GM18511 (cell line): Measurements from ENCODE around the gene PRKD2.

Source experiments
- ATAC-seq: cut with Tn5 transposase; IDR thresholded peaks from one replicate; pipeline ENCODE4 v1.9.1; 2021; ENCODE audit warnings: mild to moderate bottlenecking, moderate library complexity; ENCODE audit not compliant: unreplicated experiment

The PRKD2 gene

GRCh38 chr19:46725036-46725820, 8.3 kb upstream of the PRKD2 start:
- no peak for ATAC-seq

- no peak for ATAC-seq
Measured at GRCh38 chr19:46724468-46724867, 7.6 kb upstream of the PRKD2 start.

DNA sequence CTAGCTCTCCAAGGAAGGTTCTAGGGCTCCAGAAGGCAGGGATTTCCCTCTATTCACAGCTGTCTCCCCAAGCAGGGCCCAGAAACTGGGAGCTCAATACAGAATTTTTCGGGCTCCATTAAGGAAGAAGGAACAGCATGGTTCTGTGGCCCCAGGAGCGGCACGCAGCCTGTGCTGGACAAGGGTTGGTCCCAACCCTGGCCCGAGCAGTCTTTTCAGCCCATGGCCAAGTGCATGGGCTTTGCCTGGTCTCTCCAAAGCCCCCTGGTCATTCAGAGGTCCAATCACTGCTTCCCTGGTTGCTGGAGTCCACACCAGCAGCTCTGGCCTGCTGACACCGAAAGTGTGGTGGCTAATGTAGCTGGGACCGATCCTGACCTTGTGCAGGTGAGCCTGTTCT, 6.6 kb upstream of the PRKD2 start:
- no peak for ATAC-seq

DNA sequence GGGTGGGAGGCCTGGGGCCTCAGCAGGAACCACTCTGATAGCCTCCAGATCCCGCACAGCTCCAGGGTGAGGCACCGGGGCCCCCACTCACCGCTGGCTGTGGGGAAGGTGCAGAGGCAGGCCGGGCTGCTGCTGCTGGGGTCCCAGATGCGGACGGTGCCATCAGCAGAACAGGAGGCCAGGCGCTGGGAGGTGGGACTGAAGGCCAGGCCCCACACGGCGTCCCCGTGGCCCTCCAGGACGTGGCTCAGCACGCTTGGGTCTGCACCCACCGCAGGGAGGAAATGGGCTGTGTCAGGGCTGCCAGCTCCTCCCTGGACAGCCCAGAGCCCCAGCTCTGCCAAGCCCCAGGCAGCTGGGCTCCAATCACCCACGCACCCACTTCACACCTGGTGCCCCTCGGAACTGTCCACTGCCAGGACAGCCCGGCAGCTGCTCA, 6.1 kb upstream of the PRKD2 start:
- ATAC-seq, result no peak

GRCh38 chr19:46722421-46723022, 5.6 kb upstream of the PRKD2 start:
- no peak for ATAC-seq

DNA sequence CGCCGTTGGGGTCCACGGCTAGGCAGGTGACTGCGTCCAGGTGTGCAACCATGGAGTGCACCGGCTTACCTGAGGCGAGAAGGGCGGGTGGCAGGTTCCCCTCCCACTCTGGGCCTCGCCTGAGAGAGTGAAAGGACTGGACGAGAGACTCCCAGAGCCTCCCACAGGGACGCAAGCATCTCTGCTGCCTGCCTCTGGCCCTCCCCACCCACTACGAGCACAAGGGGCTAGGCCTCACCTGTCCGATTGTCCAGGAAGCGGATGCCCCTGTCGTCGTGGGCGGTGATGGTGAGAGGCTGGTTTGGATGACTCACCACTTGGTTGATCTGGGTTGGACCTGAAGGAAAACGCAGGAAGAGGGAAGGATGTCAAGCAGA, 5.1 kb upstream of the PRKD2 start:
- ATAC-seq, result no peak

DNA sequence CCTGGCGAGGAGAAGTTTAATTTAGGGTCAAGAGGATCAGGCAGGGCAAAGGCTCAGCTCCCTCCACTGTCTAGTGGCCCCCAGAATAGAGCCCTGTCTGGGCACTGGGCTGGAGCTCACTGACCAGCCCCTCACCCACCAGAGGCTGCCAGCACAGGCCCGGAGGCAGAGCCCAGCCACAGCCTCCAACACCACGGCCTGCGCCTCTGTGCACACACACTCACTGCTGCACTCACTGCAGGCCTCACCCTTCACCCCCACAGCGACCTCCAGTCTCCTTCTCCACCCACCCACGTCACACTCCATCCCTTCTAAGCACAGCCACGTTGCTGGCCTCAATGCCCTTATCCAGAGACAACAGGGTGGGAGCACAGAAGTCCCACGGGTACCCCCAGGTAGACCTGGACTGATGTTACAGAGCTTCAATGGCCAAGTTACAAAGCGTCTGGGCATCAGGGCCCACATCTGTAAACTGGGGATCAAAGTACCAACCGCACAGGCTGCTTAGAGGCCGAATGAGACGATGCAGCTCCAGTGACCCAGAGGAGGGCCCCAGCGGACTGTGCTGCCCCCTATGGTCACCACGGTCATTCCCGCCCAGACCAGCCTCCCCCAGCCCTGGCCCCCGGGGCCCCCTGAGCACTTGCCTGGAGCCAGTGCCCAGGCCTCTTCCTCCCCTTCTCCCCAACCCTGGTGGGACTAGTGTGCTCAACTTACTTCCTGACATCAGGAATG, 4.5 kb upstream of the PRKD2 start:
- ATAC-seq, result no peak

GRCh38 chr19:46720503-46721239, 3.8 kb upstream of the PRKD2 start:
- ATAC-seq, result no peak

- ATAC-seq, result no peak
Measured at GRCh38 chr19:46719629-46720502, 3.0 kb upstream of the PRKD2 start.

DNA sequence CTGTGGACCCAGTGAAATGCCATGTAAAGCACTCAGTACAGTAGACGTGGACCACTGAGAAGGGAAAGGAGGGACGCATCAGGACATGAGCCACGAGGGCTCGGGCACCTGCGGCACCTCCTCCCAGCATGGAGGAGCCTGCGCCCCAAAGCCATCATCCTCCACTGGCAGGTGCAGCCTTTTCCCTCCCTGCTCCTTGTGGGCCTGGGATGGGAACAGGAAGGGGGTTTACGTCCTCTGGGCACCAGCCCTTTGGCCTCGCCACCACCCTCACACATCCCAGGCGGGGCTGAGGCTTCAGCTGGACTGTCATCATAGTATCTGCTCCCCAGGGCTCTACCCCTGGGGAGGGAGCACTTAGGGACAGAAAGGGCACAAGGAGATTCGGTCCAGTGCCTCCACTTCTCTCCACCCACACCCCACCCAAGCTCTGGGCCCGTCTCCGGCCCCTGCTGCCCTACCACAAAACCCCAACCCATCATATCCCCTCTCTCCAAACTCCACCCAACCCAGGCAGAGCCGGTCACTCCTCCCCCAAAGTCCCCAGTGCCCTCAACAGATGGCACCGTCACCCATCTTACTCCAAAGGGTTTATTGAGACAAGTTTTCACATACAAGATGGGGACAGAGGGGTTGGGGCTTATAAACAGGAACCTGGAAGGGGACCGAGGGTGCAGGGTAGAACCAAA, 2.2 kb upstream of the PRKD2 start:
- ATAC-seq, result peak; percentile 49

DNA sequence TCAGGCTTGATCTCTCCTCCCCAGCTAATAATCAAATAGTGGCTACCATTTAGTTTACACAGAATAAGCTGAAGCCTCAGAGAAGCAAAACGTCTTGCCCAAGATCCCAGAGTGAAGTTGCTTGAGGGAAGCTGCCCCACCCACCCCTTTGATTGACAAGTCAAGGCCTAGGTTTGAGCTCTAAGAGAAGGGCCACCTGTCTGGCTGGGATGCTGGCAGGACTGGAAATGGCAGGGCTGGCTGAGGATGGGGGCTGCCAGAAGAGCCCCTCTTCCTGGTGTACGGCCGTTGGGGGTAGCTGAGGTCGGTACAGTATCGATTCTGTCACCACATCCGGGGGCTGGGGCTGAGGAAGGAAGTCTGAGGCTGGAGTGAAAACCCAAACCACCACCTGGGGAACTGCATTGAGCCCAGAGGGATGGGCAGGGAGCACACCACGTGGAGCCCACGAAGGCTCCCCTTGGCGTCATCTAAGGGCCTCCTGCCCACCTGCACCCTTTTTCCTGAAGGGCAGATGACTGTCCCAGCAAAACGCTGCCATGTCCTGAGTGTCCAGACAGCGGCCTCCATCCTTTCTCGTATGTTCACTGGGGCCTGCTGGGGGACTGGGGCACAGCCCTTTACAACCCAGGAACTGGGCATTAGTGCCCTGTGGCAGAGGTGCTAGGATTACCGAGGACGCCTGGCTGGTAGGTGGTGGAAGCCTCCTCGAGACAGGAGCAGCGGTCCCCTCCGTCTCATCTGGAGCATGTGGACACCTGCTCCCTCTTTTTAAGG, 1.4 kb upstream of the PRKD2 start:
- ATAC-seq, result no peak

DNA sequence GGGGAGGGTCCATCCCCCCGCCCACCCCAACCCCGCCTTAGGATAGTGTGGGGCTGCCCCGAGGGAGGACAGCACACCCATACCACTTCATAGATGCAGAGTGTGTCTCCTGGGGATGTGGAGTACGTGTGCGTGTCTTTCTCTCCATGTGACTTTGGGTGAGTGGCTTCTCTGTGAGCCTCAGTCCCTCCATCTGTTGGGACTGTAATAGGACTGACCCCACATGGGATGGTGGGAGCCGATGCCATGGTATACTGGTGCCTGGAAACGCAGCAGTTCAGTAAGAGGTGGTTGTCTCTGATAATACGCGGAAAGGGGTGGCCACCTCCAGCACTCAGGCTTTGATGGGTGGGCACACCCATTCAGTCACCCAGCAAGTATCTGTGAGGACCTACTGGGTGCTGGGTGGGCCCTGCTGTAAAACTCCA, 816 bp upstream of the PRKD2 start:
- ATAC-seq, result no peak

- ATAC-seq, result no peak
Measured at GRCh38 chr19:46716672-46717033, 261 bp downstream of the PRKD2 start.

- no peak for ATAC-seq
Measured at GRCh38 chr19:46715975-46716671, 791 bp downstream of the PRKD2 start.

- no peak for ATAC-seq
Measured at GRCh38 chr19:46715620-46715974, 1.3 kb downstream of the PRKD2 start.

DNA sequence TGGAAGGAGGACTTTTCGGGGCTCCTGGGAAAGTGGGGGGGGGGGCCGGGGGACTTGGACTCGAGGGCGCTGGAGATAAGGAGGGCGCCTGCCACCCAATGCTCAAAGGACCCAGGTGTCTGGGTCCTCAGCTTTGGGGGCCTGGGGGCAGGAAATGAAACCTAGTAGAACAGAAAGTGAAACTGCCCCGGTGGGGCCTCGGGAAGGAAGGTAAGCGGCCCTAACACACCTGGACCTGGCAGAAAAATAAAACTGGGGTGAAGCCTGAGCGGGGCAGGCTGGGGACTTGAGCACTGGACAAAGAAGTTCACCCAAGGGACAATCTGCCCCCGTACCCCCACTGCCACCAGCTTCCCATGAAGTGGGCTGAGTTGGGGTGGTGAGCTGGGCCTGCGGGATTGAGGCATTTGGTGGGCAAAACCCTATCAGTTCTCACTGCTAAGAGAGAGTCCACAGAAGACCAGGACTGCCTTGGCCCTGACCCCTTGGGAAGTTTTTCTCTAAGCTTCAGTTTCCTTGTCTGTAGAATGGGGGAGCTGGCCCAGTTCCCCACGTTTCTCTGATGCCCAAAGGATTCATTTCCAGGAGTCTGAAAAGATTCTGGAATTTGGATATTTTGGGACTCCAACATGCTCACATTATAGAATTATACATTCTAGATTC, 2.3 kb downstream of the PRKD2 start:
- ATAC-seq, result no peak

- no peak for ATAC-seq
Measured at GRCh38 chr19:46713781-46714443, 3.0 kb downstream of the PRKD2 start.
